Measurements from ENCODE around the gene NLRP1. TPM values are rescaled to one million over a fixed set of nuclear protein-coding genes. Genes with fewer than 3 reads are reported as not detected.

The NLRP1 gene
- total RNA-seq, 1 experiment from 2014 or later, result 0.57 TPM

DNA sequence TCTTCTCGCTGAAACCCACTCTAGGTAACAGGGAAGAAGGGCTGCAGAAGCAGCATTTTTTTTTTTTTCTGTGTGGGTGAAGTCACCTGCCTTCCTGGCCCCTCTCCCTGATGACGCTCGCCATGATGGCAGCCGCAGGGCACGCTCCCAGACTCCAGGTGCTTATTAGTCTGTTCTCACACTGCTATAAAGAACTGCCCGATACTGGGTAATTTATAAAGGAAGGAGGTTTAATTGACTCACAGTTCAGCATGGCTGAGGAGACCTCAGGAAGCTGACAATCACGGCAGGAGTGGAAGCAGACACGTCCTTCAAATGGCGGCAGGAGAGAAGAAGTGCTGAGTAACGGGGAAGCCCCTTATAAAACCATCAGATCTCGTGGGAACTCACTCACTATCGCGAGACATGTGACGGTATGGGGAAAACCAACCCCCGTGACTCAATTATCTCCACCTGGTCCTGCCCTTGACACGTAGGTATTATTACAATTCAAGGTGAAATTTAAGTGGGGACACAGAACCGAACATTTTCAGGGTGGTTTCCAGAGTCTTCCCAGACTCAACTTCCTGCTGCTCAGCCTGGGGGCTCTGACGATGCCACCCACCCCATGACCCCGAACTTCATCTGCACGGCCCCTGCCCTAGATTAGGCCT, 34.9 kb upstream of the NLRP1 start:
- Mint-ChIP-seq H3K27me3 (ENCODE audit: unreplicated experiment) (peaks cover 66% of the 10 kb centered on the region), H3K27ac (ENCODE audit: unreplicated experiment) (no peak overlapping the region), H3K4me1 (ENCODE audit: low read depth, unreplicated experiment) (no peaks in the 10 kb centered on the region), H3K36me3 (ENCODE audit: insufficient read depth, unreplicated experiment) (no peaks in the 10 kb centered on the region), H3K9me3 (ENCODE audit: low read depth, unreplicated experiment) (no peaks in the 10 kb centered on the region), H3K4me3 (ENCODE audit: low read depth, unreplicated experiment) (no peak overlapping the region)
- DNase-seq, result no peak
- no TSS peak for BruUV-seq (replicated peaks)
- intact Hi-C loops (cut with micrococcal nuclease; ENCODE audit: unreplicated experiment), result no loop called here
- CTCF ChIA-PET, result no interaction called here
- TF ChIP-seq, protein P1, sequence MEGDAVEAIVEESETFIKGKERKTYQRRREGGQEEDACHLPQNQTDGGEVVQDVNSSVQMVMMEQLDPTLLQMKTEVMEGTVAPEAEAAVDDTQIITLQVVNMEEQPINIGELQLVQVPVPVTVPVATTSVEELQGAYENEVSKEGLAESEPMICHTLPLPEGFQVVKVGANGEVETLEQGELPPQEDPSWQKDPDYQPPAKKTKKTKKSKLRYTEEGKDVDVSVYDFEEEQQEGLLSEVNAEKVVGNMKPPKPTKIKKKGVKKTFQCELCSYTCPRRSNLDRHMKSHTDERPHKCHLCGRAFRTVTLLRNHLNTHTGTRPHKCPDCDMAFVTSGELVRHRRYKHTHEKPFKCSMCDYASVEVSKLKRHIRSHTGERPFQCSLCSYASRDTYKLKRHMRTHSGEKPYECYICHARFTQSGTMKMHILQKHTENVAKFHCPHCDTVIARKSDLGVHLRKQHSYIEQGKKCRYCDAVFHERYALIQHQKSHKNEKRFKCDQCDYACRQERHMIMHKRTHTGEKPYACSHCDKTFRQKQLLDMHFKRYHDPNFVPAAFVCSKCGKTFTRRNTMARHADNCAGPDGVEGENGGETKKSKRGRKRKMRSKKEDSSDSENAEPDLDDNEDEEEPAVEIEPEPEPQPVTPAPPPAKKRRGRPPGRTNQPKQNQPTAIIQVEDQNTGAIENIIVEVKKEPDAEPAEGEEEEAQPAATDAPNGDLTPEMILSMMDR (IDR thresholded peaks at IDR 0.05; ENCODE audit: unreplicated experiment), result no peak

DNA sequence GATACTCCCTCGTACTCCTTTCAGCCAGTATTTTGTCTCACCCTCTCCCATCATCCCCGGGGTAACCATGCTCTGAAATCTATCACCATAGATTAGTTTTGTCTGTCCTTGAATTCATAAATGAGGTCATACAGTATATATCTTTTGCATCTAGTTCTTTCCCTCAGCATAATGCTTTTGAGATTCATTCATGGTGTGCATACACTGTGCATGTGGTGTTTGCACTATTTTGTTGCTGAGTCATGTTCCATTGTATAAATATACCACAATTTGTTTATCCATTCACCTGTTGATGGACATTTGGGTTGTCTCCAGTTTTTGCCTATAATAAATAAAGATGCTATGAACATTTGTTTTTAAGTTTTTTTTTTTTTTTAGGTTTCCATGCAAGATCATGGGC, 34.2 kb upstream of the NLRP1 start:
- CTCF ChIA-PET, result no interaction called here
- H3K36me3 Mint-ChIP-seq (ENCODE audit: insufficient read depth, unreplicated experiment), result no peaks in the 10 kb centered on the region
- intact Hi-C loops (cut with micrococcal nuclease; ENCODE audit: unreplicated experiment), result no loop called here
- H3K27me3 Mint-ChIP-seq (ENCODE audit: unreplicated experiment), result peaks cover 73% of the 10 kb centered on the region
- no TSS peak for BruUV-seq (replicated peaks)
- no peak overlapping the region for H3K27ac Mint-ChIP-seq (ENCODE audit: unreplicated experiment)
- TF ChIP-seq, protein P1 (IDR thresholded peaks at IDR 0.05; ENCODE audit: unreplicated experiment), result no peak
- no peak for DNase-seq
- no peaks in the 10 kb centered on the region for H3K9me3 Mint-ChIP-seq (ENCODE audit: low read depth, unreplicated experiment)
- H3K4me1 Mint-ChIP-seq (ENCODE audit: low read depth, unreplicated experiment), result no peaks in the 10 kb centered on the region
- no peak overlapping the region for H3K4me3 Mint-ChIP-seq (ENCODE audit: low read depth, unreplicated experiment)

DNA sequence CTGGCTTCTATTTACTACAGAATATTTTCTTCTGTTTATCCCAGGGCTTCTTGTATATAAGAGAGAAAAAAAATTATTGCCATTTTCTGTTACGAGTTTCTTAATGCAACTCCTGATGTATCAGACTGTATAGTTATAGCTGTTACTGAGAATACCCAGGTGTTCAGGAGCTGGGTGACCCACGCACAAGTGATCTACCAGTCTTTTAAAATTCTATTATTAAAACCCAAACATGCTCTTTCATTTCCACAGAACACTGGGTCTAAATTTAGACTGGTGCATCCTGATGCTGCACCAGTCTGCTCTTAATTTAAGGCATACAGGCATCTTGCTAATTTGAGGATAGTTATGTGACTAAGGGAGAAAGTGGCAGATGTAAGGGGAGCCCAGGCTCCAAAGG, 31.2 kb upstream of the NLRP1 start:
- Mint-ChIP-seq H3K9me3 (ENCODE audit: low read depth, unreplicated experiment) (no peaks in the 10 kb centered on the region), H3K27me3 (ENCODE audit: unreplicated experiment) (peaks cover 89% of the 10 kb centered on the region), H3K4me3 (ENCODE audit: low read depth, unreplicated experiment) (no peak overlapping the region), H3K4me1 (ENCODE audit: low read depth, unreplicated experiment) (no peaks in the 10 kb centered on the region), H3K36me3 (ENCODE audit: insufficient read depth, unreplicated experiment) (no peaks in the 10 kb centered on the region), H3K27ac (ENCODE audit: unreplicated experiment) (no peak overlapping the region)
- no peak for DNase-seq
- intact Hi-C loops (cut with micrococcal nuclease; ENCODE audit: unreplicated experiment), result no loop called here
- TF ChIP-seq, protein P1 (IDR thresholded peaks at IDR 0.05; ENCODE audit: unreplicated experiment), result no peak
- BruUV-seq (replicated peaks), result no TSS peak
- CTCF ChIA-PET, result no interaction called here

DNA sequence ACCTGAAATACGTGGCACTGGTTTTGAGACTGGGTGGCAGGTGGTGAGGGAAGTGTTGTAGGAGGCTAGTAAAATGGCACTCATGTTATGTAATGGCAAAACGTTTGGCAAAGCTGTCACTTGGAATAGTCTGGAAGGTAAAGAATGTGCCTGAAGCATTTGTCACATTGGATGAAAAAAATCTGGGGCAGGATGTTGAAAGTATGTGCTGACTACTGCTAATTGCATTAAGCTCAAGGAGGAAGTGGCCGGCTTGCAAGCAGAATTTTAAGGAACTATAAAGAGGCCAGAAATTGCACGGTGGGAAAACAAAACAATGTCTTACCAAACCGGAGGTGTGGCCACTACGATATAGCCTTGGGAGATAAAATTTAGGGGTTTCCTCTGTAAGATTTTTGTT, 26.6 kb upstream of the NLRP1 start:
- Mint-ChIP-seq H3K27me3 (ENCODE audit: unreplicated experiment) (peaks cover 89% of the 10 kb centered on the region), H3K4me1 (ENCODE audit: low read depth, unreplicated experiment) (no peaks in the 10 kb centered on the region), H3K36me3 (ENCODE audit: insufficient read depth, unreplicated experiment) (no peaks in the 10 kb centered on the region), H3K9me3 (ENCODE audit: low read depth, unreplicated experiment) (no peaks in the 10 kb centered on the region), H3K27ac (ENCODE audit: unreplicated experiment) (no peak overlapping the region), H3K4me3 (ENCODE audit: low read depth, unreplicated experiment) (no peak overlapping the region)
- intact Hi-C loops (cut with micrococcal nuclease; ENCODE audit: unreplicated experiment), result no loop called here
- CTCF ChIA-PET, result interaction anchor here (0.6 kb wide), 1 partner anchor 535 kb away, joined by 3 read pairs; no protein-coding TSS in a partner anchor
- TF ChIP-seq, protein P1 (IDR thresholded peaks at IDR 0.05; ENCODE audit: unreplicated experiment), result no peak
- BruUV-seq (replicated peaks), result no TSS peak
- no peak for DNase-seq

Data from Calu3 (cell line).